HepG2 (cell line): ENCODE results near the gene ALG14. TPM values are rescaled to one million over a fixed set of nuclear protein-coding genes. Genes with fewer than 3 reads are reported as not detected.
A peak's percentile ranks its signal among the peaks of the same experiment; 100 is the strongest.

Experiments used
- FOXC1 ChIP-seq: sonication (generic); formaldehyde crosslinking; IDR thresholded peaks from 2 replicates; pipeline ENCODE4 v1.8.0; 2022; ENCODE audit warnings: mild to moderate bottlenecking, missing genetic modification reagents, borderline replicate concordance
- POLR2G ChIP-seq: fragments of 200-400 bp; formaldehyde crosslinking; IDR thresholded peaks from 2 replicates; pipeline ENCODE4 v1.6.1; 2018; ENCODE audit warnings: mild to moderate bottlenecking, low read depth, low read length, moderate library complexity
- RNF2 ChIP-seq: fragments of 450-650 bp; conservative IDR thresholded peaks from 2 replicates; pipeline ENCODE4 v1.6.1; 2016; ENCODE audit warnings: low read depth
- SP5 ChIP-seq: IDR thresholded peaks from 2 replicates; pipeline ENCODE4 v1.6.1; 2016; ENCODE audit warnings: low read depth, borderline replicate concordance
- ZKSCAN8 ChIP-seq: IDR thresholded peaks from 2 replicates; pipeline ENCODE4 v1.6.1; 2016; ENCODE audit warnings: borderline replicate concordance, missing genetic modification reagents, missing compliant biosample characterization
- ZNF552 ChIP-seq: sonication (generic); formaldehyde crosslinking; IDR thresholded peaks from 2 replicates; pipeline ENCODE4 v1.9.0; 2022; ENCODE audit warnings: missing genetic modification reagents, mild to moderate bottlenecking, borderline replicate concordance
- ZNF773 ChIP-seq: sonication (generic); formaldehyde crosslinking; IDR thresholded peaks from 2 replicates; pipeline ENCODE4 v1.4.0; 2020; ENCODE audit warnings: missing genetic modification reagents, borderline replicate concordance
- polyA plus RNA-seq, 8 experiments: library from polyadenylated mRNA; depleted of rRNA in 3 of 8; stranded (reverse) in 7 of 8; unstranded in 1 of 8; fragments of >200 nt; fragmentation: Illumina TruSeq in 4 of 8; extraction: Trizol in 4 of 8; gene quantifications; 2 replicates each; pipeline versions ENCODE4 v1.2.1 to v1.2.3, GENCODE V29; 2011 to 2016; ENCODE audit warnings: low read depth in 4 of 8, missing spikeins in 1 of 8, mixed read lengths in 1 of 8; ENCODE audit not compliant: insufficient read depth in 1 of 8
- total RNA-seq, 5 experiments: library from RNA; depleted of rRNA; stranded (reverse); fragments of >200 nt; fragmentation: Illumina TruSeq; extraction: Trizol; gene quantifications; 2 replicates each; pipeline ENCODE4 v1.2.3, GENCODE V29; 2016; ENCODE audit warnings: low read depth in 1 of 5
- TF ChIP-seq, protein P1 (sequence below): sonication (generic); formaldehyde crosslinking; IDR thresholded peaks from 2 replicates; pipeline ENCODE4 v1.9.0; 2021; ENCODE audit warnings: mild to moderate bottlenecking, missing genetic modification reagents
- TF ChIP-seq, protein P2 (sequence below): sonication (generic); formaldehyde crosslinking; IDR thresholded peaks from 2 replicates; pipeline ENCODE4 v1.4.0; 2020; ENCODE audit warnings: missing genetic modification reagents, borderline replicate concordance
- TF ChIP-seq, protein P3 (sequence below): sonication (generic); formaldehyde crosslinking; IDR thresholded peaks from 2 replicates; pipeline ENCODE4 v1.5.0; 2020; ENCODE audit warnings: mild to moderate bottlenecking, missing genetic modification reagents

ALG14 gene
- total and polyA plus RNA-seq, 2 of the 13 experiments (the other 11 are each of a cell fraction or from before 2014, with no cell fraction given): 4.5 to 12.7 TPM

DNA sequence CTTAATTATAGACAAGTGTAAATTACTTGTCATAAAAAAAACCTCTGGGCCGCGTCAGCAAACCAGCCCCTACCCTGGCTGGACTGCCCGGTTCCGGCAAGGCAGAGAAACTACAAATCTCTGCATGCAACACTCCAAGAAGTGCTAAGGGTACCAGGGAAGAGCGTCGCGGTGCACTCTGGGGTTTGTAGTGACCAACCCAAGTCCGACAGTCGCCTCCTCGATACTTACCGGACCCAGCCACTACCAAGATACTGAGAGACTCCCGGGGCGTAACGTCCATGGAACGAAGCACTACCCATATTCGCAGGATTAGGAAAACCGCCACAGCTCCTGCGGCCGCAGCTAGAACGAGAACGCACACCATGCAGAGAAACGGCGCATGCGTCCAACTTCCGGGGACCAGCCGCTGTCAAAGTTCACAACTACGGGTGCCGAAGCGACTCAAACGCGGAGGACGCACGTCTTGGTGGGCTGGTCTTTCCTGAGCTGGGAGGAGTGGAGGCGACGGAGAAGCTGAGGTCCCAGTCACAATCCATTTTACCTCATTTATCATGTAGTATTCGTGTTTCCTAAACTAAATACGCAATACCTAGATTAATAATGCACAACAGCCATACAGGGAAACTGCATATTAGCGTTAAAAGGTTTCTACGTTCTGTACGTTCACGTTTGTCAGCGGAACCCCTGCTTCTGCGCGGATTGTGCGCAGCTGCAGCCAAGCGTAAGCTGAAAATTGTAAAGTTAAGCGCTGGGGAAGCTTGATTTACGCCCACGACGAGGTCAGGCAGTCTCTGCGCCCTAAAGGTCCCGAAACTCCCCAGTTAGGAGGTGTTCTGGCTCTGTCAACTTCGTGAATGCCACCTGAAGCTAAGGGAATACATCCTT lies at the start of gene ALG14 (continued):
- TF ChIP-seq, protein P1, sequence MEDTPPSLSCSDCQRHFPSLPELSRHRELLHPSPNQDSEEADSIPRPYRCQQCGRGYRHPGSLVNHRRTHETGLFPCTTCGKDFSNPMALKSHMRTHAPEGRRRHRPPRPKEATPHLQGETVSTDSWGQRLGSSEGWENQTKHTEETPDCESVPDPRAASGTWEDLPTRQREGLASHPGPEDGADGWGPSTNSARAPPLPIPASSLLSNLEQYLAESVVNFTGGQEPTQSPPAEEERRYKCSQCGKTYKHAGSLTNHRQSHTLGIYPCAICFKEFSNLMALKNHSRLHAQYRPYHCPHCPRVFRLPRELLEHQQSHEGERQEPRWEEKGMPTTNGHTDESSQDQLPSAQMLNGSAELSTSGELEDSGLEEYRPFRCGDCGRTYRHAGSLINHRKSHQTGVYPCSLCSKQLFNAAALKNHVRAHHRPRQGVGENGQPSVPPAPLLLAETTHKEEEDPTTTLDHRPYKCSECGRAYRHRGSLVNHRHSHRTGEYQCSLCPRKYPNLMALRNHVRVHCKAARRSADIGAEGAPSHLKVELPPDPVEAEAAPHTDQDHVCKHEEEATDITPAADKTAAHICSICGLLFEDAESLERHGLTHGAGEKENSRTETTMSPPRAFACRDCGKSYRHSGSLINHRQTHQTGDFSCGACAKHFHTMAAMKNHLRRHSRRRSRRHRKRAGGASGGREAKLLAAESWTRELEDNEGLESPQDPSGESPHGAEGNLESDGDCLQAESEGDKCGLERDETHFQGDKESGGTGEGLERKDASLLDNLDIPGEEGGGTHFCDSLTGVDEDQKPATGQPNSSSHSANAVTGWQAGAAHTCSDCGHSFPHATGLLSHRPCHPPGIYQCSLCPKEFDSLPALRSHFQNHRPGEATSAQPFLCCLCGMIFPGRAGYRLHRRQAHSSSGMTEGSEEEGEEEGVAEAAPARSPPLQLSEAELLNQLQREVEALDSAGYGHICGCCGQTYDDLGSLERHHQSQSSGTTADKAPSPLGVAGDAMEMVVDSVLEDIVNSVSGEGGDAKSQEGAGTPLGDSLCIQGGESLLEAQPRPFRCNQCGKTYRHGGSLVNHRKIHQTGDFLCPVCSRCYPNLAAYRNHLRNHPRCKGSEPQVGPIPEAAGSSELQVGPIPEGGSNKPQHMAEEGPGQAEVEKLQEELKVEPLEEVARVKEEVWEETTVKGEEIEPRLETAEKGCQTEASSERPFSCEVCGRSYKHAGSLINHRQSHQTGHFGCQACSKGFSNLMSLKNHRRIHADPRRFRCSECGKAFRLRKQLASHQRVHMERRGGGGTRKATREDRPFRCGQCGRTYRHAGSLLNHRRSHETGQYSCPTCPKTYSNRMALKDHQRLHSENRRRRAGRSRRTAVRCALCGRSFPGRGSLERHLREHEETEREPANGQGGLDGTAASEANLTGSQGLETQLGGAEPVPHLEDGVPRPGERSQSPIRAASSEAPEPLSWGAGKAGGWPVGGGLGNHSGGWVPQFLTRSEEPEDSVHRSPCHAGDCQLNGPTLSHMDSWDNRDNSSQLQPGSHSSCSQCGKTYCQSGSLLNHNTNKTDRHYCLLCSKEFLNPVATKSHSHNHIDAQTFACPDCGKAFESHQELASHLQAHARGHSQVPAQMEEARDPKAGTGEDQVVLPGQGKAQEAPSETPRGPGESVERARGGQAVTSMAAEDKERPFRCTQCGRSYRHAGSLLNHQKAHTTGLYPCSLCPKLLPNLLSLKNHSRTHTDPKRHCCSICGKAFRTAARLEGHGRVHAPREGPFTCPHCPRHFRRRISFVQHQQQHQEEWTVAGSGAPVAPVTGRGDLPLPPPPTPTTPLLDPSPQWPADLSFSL (CRISPR knock-in tag): no peak
- TF ChIP-seq ZNF773 (CRISPR knock-in tag) (0 out of 2 replicates have a peak, but pooled peaks have one; percentile 47), RNF2 (0 out of 2 replicates have a peak, but pooled peaks have one; percentile 50), FOXC1 (CRISPR knock-in tag) (peak; percentile 49), SP5 (CRISPR knock-in tag) (peak; percentile 16; the same call in 1 of the 2 replicates), POLR2G (peak; percentile 83), ZNF552 (CRISPR knock-in tag) (0 out of 2 replicates have a peak, but pooled peaks have one; percentile 81), ZKSCAN8 (CRISPR knock-in tag) (peak; percentile 41; the same call in 1 of the 2 replicates)
- TF ChIP-seq, protein P2, sequence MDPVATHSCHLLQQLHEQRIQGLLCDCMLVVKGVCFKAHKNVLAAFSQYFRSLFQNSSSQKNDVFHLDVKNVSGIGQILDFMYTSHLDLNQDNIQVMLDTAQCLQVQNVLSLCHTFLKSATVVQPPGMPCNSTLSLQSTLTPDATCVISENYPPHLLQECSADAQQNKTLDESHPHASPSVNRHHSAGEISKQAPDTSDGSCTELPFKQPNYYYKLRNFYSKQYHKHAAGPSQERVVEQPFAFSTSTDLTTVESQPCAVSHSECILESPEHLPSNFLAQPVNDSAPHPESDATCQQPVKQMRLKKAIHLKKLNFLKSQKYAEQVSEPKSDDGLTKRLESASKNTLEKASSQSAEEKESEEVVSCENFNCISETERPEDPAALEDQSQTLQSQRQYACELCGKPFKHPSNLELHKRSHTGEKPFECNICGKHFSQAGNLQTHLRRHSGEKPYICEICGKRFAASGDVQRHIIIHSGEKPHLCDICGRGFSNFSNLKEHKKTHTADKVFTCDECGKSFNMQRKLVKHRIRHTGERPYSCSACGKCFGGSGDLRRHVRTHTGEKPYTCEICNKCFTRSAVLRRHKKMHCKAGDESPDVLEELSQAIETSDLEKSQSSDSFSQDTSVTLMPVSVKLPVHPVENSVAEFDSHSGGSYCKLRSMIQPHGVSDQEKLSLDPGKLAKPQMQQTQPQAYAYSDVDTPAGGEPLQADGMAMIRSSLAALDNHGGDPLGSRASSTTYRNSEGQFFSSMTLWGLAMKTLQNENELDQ: no peak
- TF ChIP-seq, protein P3, sequence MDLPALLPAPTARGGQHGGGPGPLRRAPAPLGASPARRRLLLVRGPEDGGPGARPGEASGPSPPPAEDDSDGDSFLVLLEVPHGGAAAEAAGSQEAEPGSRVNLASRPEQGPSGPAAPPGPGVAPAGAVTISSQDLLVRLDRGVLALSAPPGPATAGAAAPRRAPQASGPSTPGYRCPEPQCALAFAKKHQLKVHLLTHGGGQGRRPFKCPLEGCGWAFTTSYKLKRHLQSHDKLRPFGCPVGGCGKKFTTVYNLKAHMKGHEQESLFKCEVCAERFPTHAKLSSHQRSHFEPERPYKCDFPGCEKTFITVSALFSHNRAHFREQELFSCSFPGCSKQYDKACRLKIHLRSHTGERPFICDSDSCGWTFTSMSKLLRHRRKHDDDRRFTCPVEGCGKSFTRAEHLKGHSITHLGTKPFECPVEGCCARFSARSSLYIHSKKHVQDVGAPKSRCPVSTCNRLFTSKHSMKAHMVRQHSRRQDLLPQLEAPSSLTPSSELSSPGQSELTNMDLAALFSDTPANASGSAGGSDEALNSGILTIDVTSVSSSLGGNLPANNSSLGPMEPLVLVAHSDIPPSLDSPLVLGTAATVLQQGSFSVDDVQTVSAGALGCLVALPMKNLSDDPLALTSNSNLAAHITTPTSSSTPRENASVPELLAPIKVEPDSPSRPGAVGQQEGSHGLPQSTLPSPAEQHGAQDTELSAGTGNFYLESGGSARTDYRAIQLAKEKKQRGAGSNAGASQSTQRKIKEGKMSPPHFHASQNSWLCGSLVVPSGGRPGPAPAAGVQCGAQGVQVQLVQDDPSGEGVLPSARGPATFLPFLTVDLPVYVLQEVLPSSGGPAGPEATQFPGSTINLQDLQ (CRISPR knock-in tag): no peak
